GM19372 (cell line): ENCODE results near the gene B4GALT4.
"Not testable (repeated sequence)": the region's sequence is repeated elsewhere in the genome, so short reads cannot be mapped to it uniquely, and the experiment has no call there.

Experiments used
- ATAC-seq: cut with Tn5 transposase; IDR thresholded peaks from one replicate; pipeline ENCODE4 v1.9.1; 2021; ENCODE audit warnings: mild to moderate bottlenecking, low read depth, moderate library complexity; ENCODE audit not compliant: unreplicated experiment

B4GALT4 gene, protein sequence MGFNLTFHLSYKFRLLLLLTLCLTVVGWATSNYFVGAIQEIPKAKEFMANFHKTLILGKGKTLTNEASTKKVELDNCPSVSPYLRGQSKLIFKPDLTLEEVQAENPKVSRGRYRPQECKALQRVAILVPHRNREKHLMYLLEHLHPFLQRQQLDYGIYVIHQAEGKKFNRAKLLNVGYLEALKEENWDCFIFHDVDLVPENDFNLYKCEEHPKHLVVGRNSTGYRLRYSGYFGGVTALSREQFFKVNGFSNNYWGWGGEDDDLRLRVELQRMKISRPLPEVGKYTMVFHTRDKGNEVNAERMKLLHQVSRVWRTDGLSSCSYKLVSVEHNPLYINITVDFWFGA

DNA sequence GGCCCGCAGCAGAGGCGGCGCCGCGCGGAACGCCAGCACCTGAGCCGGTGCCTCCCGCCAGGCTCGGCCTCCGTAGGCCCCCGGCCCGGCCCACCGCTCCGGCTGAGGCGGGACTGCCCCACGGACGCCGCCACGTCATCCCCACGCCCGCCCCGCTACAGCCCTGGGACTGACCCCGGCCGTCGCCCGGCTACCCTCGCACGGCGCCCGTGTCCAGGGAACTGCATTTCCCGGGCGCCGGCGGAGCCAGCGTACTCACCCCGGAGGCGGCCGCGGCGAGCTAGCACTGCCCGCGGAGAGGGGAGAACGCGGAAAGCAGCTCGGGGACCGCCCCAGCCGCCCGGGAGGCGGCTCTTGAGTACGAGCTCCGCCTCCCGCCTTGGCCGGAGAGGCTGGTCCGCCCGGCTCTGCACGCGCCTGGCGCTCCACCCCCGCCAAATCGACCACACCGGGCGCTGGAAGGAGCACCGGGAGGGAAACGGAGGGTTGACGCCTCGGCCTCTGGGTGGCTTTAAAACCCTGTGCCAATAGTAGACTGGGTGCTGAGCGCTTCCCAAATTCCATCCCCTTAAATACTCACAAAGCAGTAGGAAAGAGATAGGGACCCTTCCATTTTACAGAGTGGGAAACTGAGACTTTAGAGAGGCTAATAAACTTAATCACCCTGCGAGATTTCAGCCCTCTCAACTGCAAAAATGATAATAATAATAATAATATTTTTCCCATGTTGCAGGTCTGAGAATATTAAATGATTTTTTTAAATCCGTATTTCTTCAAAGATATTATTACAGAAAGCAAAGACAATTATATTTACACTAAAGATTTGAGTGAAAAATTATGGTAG, at the start of gene B4GALT4:
B4GALT4 (minus strand) TSS at position 288 of the 844 bp plus-strand sequence. CDS start 10,779 bp downstream, outside the sequence.
- ATAC-seq, result peak; percentile 80

DNA sequence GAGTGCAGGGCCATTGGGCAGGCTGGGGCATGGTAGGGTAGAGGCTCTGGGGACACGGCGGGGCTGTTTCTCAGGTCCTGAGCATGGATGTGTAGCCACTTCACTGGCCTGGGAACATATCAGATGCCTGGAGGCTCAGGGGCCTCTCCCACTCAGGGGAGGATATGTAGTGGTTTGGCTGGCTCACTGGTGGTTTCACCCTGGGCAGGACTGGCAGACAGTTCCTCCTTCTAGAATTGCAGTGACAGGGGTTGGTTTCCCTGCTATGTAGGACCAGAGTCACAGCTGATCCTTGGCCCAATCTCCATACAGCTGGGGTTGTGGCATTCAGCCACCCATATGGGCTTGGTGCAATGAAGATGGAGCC, 48.7 kb upstream of the B4GALT4 start:
- no peak for ATAC-seq

DNA sequence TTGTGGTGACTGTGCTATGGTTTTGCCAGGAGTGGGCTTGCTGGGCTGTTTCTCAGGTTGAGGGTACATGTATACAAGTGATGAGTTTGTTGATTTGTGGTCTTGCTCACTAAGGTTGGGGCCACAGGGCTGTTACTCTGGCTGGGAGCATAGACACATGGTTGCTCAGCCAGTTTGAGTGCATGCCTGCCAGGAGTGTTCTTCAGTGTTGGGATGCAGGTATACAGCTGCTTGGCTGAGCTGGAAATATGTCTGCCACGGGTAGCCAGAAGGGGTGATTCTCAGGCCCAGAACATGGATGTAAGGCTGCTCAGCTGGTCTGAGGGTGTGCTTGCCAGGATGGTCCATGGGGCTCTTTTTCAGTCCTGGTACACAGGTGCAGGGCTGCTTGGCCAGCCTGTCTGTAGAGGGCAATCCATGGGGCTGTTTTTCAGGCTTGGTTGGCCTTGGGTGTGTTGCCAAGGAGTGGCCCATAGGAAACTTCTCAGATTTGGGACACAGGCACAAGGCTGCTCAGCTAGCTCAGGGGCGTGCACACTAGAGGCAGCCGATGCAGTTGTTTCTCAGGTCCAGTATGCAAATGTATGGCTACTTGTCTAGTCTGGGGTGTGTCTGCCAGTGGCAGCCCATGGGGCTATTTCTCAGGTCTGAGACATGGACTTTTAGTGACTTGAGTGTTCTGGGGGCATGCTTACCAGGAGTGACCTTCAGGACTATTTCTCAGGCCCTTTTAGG, 48.2 kb upstream of the B4GALT4 start:
- ATAC-seq, result no peak

DNA sequence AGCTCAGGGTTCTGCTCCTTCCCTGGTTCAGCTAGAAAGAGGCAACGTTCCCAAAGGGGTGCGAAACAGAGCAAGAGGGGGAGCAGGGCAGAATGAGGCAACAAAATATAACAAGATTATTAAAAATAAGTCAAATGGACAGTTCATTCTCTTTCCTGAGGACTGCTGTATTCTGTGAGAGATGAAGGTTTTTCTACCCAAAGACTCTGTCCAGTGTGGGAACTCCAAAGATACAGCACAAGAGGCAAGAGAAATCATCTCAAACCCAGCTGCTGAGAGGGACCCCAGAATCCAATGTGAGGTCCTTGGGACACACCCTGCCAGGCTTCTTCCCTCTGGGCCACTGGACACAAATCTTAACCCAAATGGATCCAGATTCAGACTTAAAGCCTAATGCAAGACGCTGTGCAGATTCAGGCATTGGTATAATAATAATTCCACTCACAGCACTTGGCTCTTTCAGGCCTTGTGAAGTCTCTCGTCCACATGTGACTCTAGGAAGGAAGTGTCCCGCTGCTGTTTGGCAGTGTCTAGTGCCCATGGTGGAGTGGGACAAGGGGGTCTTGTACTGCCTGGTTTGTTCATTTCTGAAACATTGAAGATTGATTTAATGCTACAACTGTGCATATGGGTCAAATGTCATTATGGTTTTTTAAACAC, 39.0 kb upstream of the B4GALT4 start:
- ATAC-seq, result no peak

DNA sequence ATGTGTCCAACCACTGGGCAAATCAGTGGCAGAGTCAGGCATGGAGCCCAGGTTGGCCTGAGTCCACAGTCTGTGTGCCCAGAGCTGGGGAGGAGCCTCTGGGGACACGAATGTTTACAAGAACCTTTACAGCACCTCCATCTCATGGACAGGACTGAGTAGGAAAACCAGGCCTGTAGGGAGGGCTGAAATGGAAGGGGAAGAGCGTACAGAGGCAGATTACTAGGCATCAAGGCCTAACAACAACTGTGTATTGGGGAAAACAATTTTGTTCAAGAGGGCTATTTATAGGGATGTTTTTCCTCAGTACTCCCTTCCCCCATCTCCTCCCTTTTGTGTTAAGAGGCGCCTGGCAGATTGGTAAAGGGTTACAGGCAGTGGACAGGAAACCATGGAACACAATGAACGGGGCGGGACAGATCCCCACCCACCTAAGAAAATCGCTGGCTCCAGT, 38.5 kb upstream of the B4GALT4 start:
- no peak for ATAC-seq

DNA sequence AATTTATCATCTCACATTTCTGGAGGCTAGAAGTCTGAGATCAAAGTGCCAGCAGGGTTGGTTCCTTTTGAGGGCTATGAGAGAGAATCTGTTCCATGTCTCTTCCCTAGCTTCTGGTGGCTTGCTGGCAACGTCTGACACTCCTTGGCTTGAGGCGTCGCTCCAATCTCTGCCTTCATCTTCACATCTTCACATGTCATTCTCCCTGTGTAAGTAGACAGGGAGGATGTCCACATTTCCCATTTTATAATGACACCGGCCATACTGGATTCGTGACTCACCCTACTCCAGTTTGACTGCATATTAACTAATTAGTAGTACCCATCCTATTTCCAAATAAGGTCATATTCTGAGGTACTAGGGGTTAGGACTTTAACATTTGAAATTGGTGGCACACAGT, 36.0 kb upstream of the B4GALT4 start:
- no peak for ATAC-seq

DNA sequence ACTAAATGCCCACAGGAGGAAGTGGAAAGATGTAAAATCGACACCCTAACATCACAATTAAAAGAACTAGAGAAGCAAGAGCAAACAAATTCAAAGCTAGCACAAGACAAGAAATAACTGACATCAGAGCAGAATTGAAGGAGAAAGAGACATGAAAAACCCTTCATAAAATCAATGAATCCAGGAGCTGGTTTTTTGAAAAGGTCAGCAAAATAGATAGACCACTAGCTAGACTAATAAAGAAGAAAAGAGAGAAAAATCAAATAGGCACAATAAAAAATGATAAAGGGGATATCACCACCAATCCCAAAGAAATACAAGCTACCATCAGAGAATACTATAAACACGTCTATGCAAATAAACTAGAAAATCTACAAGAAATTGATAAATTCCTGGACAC, 29.5 kb upstream of the B4GALT4 start:
- not testable (repeated sequence) for ATAC-seq

DNA sequence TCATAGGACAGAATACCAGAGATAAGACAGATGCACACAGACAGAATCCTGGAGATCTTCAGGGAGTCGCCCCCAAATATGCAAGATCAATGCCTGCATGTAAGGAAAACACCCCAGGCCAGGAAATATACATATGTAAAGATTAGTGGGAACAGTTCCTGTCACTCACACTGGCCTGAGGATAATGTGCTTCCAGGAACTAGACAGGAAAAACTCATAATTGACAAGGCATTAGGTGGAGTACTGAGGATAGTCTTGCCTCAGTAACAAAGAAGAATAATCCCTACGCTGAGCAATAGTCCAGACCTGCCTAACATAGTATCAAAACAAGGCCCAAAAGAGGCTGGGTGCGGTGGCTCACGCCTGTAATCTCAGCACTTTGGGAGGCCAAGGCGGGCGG, 20.4 kb upstream of the B4GALT4 start:
- no peak for ATAC-seq

DNA sequence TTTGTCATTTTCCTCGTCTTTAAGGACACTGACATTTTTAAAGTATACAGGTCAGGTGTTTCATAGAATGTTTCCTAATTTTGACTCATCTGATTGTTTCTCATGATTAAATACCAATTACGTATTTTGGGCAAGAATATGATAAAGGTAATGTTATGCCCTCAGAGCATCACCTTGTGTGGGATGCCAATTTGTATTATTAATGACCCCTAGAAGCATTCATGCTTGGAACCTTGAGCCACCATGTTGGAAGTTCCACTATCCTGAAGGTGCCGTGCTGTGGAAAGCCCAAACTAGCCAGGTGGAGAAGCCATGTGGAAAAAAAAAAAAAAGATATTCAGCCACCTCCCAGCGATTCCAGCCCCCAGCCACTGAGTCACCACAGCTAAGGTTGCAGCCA, 19.1 kb upstream of the B4GALT4 start:
- ATAC-seq, result no peak

DNA sequence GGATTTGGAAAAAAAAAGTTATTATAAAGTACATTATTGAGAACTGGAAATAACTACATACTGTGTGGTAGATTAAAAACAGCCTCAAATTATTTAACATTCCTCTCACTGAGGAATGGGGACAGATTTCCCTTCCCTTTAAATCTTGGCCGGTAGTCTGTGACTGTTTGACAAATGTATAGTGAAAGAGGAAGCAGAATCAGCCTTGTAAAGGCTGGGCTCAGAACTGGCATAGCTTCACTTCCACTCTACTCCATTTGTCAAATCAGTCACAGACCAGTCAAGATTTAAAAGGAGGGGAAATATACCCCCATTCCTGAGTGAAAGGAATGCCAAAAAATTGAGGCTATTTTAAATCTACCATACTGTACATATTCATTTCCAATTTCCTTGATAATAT, 18.2 kb upstream of the B4GALT4 start:
- peak; percentile 73 for ATAC-seq

DNA sequence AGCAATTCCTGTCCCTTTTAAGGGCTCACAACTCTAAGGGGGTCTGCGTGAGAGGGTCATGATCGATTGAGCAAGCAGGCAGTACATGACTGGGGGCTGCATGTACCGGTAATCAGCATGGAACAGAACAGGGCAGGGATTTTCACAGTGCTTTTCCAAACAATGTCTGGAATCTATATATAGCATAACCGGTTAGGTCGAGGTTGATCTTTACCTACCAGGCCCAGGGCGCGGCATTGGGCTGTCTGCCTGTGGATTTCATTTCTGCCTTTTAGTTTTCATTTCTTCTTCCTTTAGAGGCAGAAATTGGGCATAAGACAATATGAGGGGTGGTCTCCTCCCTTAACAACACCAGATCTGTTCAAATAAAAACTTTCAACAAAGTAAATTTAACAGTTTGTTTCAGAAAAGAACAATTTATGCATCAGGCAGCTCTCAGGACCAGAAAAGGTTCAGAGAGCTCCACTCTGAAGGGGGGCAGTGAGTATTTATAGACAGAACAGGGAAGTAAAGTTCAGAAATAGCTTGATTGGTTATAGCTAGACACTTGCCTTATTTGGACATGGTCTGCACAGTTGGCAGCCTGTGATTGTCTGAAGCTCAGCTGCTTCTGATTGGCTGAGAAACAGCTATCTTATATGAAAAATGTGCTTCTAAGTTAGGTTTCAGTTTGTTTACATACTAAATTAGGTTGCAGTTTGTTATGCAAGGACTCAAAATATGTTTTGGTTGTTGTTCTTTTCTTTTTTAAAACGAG, 17.2 kb upstream of the B4GALT4 start:
- peak; percentile 72 for ATAC-seq

DNA sequence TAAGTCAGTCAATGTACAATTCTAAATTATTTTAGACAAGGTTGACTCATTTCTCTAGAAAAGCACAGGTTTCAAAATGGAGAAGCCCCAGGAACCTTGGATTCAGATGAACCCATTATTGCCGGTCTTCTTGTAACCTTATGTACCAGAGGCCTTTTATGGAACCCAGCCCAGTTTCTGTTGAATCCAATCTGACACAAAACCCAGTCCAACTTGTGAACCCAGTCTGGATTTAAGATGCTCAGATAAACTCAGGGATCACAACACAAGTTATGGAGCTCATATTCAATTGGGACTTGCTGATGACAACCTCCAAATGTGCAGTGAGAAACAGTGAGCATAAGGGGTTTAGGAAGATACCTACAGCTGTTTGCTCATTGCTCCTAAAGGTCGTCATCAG, 16.4 kb upstream of the B4GALT4 start:
- no peak for ATAC-seq

DNA sequence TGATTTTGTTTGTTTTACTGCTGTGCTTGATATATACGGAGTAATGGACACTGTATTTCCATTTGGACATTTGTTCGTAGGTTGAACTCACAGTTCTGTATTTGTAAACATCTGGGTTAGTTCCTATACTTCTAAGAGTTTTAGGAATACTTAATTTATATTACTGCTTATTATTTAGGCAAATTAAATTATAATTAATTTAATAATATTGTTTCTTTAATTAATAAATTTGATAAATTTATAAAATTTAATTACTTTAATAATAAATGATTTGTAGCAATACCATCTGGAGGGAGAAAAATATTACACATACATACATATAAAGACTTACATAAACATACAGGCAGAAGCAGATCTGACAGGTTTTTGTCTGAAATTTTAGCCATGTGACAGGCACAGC, 14.5 kb upstream of the B4GALT4 start:
- ATAC-seq, result no peak

DNA sequence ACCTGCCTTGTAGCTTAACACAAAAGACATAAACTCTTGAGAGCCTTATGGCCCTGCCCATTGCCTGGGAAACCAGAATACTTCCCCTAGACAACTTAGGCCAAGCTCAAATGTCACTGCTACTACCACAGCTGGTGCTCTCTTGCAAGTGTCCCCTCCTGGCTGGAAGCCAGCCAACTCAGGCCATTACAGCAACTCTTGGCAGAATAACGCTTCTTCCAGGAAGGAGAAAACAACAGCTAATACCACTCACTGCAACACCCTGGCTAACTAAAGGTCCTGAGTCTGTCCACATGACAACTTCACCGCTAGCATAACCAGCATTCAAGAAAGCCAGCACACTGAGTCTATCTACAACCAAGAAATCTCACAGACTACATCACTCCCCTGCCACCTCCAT, 5.1 kb upstream of the B4GALT4 start:
- no peak for ATAC-seq

DNA sequence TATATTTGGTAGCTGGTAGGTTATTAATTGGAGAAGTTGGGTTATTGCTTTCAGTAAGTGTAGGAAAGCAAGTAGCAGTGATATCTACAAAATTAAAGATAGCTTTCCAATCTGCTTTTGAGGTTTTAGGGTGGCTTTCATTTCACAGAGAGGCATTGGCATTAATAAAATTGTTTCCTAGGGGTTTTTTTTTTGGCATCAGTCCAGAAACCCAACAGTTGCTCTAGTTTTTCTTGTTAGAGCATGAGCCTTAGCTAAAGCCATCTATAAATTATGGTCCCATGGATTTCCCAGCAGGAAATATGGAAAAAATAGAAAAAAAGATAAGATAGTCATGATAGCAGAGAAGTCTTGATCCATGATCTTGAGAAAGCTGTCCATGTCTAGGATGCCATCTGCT, 3.0 kb upstream of the B4GALT4 start:
- ATAC-seq, result no peak

DNA sequence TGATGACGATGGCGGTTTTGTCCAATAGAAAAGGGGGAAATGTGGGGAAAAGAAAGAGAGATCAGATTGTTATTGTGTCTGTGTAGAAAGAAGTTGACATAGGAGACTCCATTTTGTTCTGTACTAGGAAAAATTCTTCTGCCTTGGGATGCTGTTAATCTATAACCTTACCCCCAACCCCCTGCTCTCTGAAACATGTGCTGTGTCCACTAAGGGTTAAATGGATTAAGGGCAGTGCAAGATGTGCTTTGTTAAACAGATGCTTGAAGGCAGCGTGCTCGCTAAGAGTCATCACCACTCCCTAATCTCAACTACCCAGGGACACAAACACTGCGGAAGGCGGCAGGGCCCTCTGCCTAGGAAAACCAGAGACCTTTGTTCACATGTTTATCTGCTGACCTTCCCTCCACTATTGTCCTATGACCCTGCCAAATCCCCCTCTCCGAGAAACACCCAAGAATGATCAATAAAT, 2.4 kb upstream of the B4GALT4 start:
- not testable (repeated sequence) for ATAC-seq

DNA sequence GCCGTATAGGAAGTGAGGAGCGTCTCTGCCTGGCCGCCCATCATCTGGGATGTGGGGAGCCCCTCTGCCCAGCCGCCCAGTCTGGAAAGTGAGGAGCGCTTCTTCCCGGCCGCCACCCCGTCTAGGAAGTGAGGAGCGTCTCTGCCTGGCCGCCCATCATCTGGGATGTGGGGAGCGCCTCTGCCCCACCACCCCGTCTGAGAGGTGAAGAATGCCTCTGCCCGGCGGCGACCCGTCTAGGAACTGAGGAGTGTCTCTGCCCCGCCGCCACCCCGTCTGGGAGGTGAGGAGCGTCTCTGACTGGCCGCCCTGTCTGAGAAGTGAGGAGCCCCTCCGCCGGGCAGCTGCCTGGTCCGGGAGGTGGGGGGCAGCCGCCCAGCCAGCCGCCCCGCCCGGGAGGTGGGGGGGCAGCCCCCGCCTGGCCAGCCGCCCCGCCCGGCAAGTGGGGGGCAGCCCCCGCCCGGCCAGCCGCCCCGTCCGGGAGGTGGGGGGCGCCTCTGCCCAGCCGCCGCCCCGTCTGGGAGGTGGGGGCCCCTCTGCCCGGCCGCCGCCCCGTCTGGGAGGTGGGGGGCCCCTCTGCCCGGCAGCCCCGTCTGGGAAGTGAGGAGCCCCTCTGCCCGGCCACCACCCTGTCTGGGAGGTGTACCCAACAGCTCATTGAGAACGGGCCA, 1.8 kb upstream of the B4GALT4 start:
- ATAC-seq, result not testable (repeated sequence)

DNA sequence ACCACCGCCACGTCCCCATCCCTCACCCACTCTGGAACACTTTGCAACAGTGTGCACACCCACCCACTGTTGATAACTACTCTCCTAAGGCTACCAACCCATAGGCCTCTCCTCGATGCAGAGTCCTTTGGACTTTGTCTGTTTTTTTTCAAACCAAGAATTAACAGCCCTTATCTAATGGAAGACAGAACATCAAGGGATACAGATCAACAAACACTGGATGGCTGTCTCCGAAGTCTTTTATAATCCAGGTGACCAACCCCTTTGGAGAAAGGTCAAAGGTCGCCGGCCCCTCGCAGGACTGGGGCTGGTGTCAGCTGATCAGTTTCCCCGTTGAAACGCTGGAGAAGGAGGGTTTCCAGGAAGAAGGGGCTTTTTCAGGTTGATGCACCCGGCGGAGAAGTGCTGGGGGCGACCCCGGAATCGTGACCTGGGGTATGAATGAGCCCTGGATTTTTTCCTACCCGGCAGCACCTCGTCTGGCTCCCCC, 532 bp downstream of the B4GALT4 start:
- peak; percentile 15 for ATAC-seq

DNA sequence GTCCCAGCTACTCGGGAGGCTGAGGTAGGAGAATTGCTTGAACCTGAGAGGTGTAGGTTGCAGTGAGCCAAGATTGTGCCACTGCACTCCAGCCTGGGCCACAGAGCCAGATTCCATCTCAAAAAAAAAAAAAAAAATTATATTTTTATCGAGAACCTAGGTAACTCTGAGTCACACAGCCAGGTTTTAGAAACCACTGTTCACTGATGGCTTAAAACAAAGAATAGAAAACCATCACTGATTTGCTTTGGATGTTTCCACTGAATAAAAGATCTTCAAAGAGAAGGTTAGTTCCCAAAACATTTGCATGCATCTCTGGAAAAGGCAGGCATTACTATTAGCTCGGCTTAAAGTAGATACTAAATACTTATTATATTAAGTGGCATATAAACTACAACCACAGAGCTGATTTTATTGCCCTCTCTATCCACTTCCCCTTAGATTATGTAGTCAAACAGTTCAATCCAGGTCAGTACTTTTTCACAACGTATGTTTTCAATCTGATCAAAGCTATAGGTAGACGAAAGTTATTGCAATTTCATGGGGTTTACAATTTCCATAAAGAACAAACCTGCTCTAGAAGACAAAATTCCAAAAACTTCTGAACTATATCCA, 1.4 kb downstream of the B4GALT4 start:
- no peak for ATAC-seq
